SK-N-SH treated with all-trans-retinoic acid at 6 μM for 48 hours (cell line): ENCODE results near the gene XAB2.

Source experiments
- ATAC-seq: fragments of 200-7000 bp; cut with Tn5 transposase; 3 replicates; pipeline ENCODE4 v1.9.1; 2020; ENCODE audit warnings: mild to moderate bottlenecking, moderate library complexity
- BACH2 ChIP-seq: fragments of 250-450 bp; sonication (Bioruptor Pico); IDR thresholded peaks from 2 replicates; pipeline ENCODE4 v1.9.0; 2021; ENCODE audit warnings: mild to moderate bottlenecking, borderline replicate concordance
- CSRNP3 ChIP-seq: fragments of 250-450 bp; sonication (Bioruptor Pico); IDR thresholded peaks from 2 replicates; pipeline ENCODE4 v1.5.1; 2021; ENCODE audit warnings: mild to moderate bottlenecking, moderate library complexity
- ESRRG ChIP-seq: fragments of 250-450 bp; sonication (Bioruptor Pico); IDR thresholded peaks from 2 replicates; pipeline ENCODE4 v1.6.1; 2021; ENCODE audit warnings: mild to moderate bottlenecking
- GLIS3 ChIP-seq: fragments of 250-450 bp; sonication (Bioruptor Pico); IDR thresholded peaks from 2 replicates; pipeline ENCODE4 v1.5.0; 2020; ENCODE audit warnings: mild to moderate bottlenecking, moderate library complexity
- ISL1 ChIP-seq: fragments of 250-450 bp; sonication (Bioruptor Pico); IDR thresholded peaks from 2 replicates; pipeline ENCODE4 v2.1.2; 2022; ENCODE audit warnings: mild to moderate bottlenecking, moderate library complexity
- OSR1 ChIP-seq: fragments of 250-450 bp; sonication (Bioruptor Pico); IDR thresholded peaks from 2 replicates; pipeline ENCODE4 v1.8.0; 2022; ENCODE audit warnings: moderate library complexity, mild to moderate bottlenecking, inconsistent platforms
- PATZ1 ChIP-seq: fragments of 250-450 bp; sonication (Bioruptor Pico); IDR thresholded peaks from 2 replicates; pipeline ENCODE4 v1.8.0; 2020; ENCODE audit warnings: mild to moderate bottlenecking, moderate library complexity, borderline replicate concordance
- PPARA ChIP-seq: fragments of 250-450 bp; sonication (Bioruptor Pico); IDR thresholded peaks from 2 replicates; pipeline ENCODE4 v1.5.0; 2020; ENCODE audit warnings: mild to moderate bottlenecking, borderline replicate concordance
- RARB ChIP-seq: fragments of 250-450 bp; sonication (Bioruptor Pico); IDR thresholded peaks from 2 replicates; pipeline ENCODE4 v1.8.0; 2021; ENCODE audit warnings: mild to moderate bottlenecking, moderate library complexity
- SNAI2 ChIP-seq: fragments of 250-450 bp; sonication (Bioruptor Pico); IDR thresholded peaks from 2 replicates; pipeline ENCODE4 v1.5.0; 2020; ENCODE audit warnings: mild to moderate bottlenecking, moderate library complexity
- TOX ChIP-seq: fragments of 250-450 bp; sonication (Bioruptor Pico); IDR thresholded peaks from 2 replicates; pipeline ENCODE4 v1.8.0; 2021; ENCODE audit warnings: mild to moderate bottlenecking, moderate library complexity, borderline replicate concordance
- ZFP30 ChIP-seq: fragments of 450-650 bp; formaldehyde crosslinking; IDR thresholded peaks from 2 replicates; pipeline ENCODE4 v1.5.0; 2022; ENCODE audit warnings: mild to moderate bottlenecking, moderate library complexity
- ZNF565 ChIP-seq: fragments of 450-650 bp; formaldehyde crosslinking; conservative IDR thresholded peaks from 2 replicates; pipeline ENCODE4 v1.5.0; 2020; ENCODE audit warnings: low read depth, mild to moderate bottlenecking, moderate library complexity
- ZNF70 ChIP-seq: fragments of 450-650 bp; formaldehyde crosslinking; IDR thresholded peaks from 2 replicates; pipeline ENCODE4 v1.5.0; 2020; ENCODE audit warnings: mild to moderate bottlenecking, moderate library complexity
- ZNF8 ChIP-seq: fragments of 450-650 bp; formaldehyde crosslinking; IDR thresholded peaks from 2 replicates; pipeline ENCODE4 v1.5.0; 2020; ENCODE audit warnings: mild to moderate bottlenecking, moderate library complexity
- TF ChIP-seq, protein P1 (sequence below): fragments of 250-450 bp; sonication (Bioruptor Pico); IDR thresholded peaks from 2 replicates; pipeline ENCODE4 v1.8.0; 2021; ENCODE audit warnings: low read depth, mild to moderate bottlenecking, moderate library complexity, borderline replicate concordance
- TF ChIP-seq, protein P2 (sequence below): fragments of 250-450 bp; sonication (Bioruptor Pico); IDR thresholded peaks from 2 replicates; pipeline ENCODE4 v1.5.0; 2020; ENCODE audit warnings: mild to moderate bottlenecking, moderate library complexity

The XAB2 gene

DNA sequence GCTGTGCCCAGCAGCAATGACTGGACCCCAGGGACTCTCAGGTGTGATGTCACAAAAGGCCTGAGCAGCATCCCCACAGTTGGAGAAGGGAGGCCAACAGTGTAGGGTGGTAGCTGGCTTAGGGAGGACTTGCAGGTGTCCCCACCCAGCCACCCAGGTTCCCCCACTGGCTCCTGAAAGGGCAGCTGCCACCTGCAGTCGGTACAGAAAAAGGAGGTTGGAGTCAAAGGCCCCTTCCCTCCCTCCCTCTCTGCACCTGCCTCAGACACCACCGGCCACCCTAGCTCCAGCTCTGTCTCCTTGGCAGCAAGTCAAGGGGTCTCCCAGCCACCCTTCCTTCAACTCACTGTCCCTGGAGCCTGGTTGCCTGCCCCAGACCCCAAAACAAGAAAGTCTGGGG lies 4.4 kb upstream of the XAB2 start, which contains the start of gene PCP2 (continued):
- TF ChIP-seq ZNF70 (CRISPR knock-in tag), result no peak
- no peak for TF ChIP-seq ISL1
- no peak for TF ChIP-seq GLIS3 (CRISPR knock-in tag)
- no peak for TF ChIP-seq PPARA (CRISPR knock-in tag)
- TF ChIP-seq, all 23 proteins: peak for 0

GRCh38 chr19:7632340-7633203 lies 3.2 kb upstream of the XAB2 start:
- ATAC-seq, result no peak
- no peak for TF ChIP-seq CSRNP3 (CRISPR knock-in tag)

DNA sequence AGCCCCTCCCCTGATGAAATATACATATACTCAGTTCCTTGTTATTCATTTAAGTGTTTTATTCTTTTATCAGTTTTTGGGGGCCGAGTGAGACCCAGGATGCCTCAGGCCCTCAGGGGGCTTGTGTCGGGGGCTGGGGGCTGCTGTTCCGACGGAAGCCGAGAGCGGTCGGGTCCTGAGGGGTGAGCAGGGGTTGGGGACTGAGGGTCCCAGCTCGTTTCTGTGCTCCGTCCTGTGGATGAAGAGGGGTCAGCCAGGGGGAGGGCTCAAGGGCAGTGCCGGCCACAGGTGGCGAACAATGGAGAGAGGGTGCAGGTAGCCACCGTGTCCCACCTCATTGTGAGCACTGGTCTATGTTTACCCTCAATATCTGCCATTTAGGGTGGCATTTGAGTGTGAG lies 2.2 kb upstream of the XAB2 start:
- no peak for ATAC-seq
- TF ChIP-seq ZNF8 (CRISPR knock-in tag), result no peak
- TF ChIP-seq ISL1, result no peak
- TF ChIP-seq BACH2 (CRISPR knock-in tag), result no peak
- TF ChIP-seq SNAI2 (CRISPR knock-in tag), result no peak
- no peak for TF ChIP-seq ESRRG (CRISPR knock-in tag)
- no peak for TF ChIP-seq ZFP30 (CRISPR knock-in tag)
- TF ChIP-seq ZNF565 (CRISPR knock-in tag), result no peak
- TF ChIP-seq, protein P1, sequence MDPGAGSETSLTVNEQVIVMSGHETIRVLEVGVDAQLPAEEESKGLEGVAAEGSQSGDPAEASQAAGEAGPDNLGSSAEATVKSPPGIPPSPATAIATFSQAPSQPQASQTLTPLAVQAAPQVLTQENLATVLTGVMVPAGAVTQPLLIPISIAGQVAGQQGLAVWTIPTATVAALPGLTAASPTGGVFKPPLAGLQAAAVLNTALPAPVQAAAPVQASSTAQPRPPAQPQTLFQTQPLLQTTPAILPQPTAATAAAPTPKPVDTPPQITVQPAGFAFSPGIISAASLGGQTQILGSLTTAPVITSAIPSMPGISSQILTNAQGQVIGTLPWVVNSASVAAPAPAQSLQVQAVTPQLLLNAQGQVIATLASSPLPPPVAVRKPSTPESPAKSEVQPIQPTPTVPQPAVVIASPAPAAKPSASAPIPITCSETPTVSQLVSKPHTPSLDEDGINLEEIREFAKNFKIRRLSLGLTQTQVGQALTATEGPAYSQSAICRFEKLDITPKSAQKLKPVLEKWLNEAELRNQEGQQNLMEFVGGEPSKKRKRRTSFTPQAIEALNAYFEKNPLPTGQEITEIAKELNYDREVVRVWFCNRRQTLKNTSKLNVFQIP (CRISPR knock-in tag), result no peak
- no peak for TF ChIP-seq ZNF70 (CRISPR knock-in tag)
- no peak for TF ChIP-seq PPARA (CRISPR knock-in tag)
- TF ChIP-seq OSR1 (CRISPR knock-in tag), result no peak
- TF ChIP-seq GLIS3 (CRISPR knock-in tag), result no peak
- TF ChIP-seq PATZ1 (CRISPR knock-in tag), result no peak
- no peak for TF ChIP-seq RARB (CRISPR knock-in tag)
- TF ChIP-seq, protein P2, sequence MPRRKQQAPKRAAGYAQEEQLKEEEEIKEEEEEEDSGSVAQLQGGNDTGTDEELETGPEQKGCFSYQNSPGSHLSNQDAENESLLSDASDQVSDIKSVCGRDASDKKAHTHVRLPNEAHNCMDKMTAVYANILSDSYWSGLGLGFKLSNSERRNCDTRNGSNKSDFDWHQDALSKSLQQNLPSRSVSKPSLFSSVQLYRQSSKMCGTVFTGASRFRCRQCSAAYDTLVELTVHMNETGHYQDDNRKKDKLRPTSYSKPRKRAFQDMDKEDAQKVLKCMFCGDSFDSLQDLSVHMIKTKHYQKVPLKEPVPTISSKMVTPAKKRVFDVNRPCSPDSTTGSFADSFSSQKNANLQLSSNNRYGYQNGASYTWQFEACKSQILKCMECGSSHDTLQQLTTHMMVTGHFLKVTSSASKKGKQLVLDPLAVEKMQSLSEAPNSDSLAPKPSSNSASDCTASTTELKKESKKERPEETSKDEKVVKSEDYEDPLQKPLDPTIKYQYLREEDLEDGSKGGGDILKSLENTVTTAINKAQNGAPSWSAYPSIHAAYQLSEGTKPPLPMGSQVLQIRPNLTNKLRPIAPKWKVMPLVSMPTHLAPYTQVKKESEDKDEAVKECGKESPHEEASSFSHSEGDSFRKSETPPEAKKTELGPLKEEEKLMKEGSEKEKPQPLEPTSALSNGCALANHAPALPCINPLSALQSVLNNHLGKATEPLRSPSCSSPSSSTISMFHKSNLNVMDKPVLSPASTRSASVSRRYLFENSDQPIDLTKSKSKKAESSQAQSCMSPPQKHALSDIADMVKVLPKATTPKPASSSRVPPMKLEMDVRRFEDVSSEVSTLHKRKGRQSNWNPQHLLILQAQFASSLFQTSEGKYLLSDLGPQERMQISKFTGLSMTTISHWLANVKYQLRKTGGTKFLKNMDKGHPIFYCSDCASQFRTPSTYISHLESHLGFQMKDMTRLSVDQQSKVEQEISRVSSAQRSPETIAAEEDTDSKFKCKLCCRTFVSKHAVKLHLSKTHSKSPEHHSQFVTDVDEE, result no peak
- TF ChIP-seq, all 23 proteins: peak for 0

DNA sequence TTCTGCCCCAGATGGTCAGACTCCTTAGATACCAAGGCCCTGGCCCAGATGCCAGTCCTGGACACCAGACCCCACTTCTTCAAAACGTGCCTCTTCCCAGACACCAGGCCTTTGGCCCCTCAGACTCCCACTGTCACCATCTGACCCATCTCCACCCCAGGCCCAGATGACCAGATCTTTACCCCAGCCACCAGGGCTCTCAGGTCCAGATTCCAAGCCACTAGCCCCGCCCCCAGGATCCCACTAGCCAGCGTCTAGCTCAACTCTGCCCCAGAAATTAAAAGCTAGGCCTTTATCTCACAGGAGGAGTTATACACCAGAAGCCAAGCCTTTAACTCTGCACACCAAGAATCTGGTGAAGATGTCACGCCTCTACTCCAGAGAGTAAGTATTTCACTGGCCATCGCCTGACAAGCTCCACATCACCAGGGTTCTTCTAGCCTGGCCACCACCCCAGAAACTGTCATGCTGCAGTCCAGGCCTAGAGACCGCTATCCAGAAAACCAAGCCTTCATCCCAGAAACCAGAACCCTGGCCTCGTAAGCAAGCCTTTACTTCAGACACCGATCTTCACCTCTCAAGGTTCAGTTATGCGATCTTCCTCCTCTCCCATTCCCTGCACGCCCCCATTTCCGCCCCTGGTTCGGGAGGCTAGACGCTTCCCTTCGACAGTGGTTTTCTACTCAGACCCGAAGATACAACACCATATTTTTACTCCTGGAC lies 595 bp downstream of the XAB2 start:
- TF ChIP-seq TOX, result no peak
- TF ChIP-seq, protein P2, result no peak
- TF ChIP-seq, all 23 proteins: peak for 0
- no peak for ATAC-seq
